PC-9 (cell line): ENCODE measurements around the gene KBTBD13.

Source experiments
- EZH2 ChIP-seq: fragments of 200-600 bp; sonication (generic); IDR thresholded peaks from 2 replicates; pipeline ENCODE4 v1.8.0; 2017; ENCODE audit warnings: antibody characterized with exemption, low read depth
- TF ChIP-seq, protein P1 (sequence below): fragments of 200-600 bp; sonication (generic); conservative IDR thresholded peaks from 2 replicates; pipeline ENCODE4 v1.6.1; 2017; ENCODE audit warnings: mixed run types, antibody characterized with exemption, mild to moderate bottlenecking, moderate library complexity

DNA sequence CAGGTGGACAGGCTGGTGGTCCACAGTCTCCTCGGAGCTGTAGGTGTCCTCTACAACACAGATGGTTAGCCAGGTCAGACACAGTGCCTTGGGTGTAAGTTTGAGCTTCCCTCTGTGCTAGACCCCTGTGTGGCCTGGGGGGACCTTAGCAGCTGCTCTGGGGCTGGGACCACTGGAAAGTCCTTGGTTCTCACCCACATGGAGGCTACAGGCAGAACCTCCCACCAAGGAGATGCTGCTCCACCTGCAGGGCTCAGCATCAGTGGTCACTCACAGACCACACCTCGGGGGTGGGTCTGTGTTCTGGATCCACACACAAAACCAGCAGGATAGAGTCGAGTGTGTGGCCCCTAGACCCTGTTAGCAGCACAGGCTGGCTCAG is 17.2 kb upstream of the KBTBD13 start:
- TF ChIP-seq, protein P1, sequence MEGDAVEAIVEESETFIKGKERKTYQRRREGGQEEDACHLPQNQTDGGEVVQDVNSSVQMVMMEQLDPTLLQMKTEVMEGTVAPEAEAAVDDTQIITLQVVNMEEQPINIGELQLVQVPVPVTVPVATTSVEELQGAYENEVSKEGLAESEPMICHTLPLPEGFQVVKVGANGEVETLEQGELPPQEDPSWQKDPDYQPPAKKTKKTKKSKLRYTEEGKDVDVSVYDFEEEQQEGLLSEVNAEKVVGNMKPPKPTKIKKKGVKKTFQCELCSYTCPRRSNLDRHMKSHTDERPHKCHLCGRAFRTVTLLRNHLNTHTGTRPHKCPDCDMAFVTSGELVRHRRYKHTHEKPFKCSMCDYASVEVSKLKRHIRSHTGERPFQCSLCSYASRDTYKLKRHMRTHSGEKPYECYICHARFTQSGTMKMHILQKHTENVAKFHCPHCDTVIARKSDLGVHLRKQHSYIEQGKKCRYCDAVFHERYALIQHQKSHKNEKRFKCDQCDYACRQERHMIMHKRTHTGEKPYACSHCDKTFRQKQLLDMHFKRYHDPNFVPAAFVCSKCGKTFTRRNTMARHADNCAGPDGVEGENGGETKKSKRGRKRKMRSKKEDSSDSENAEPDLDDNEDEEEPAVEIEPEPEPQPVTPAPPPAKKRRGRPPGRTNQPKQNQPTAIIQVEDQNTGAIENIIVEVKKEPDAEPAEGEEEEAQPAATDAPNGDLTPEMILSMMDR, result no peak
- no peak for TF ChIP-seq EZH2
